HepG2 (cell line): ENCODE results near the gene SYCE1L. TPM values are rescaled to one million over a fixed set of nuclear protein-coding genes. Genes with fewer than 3 reads are reported as not detected.
A peak's percentile ranks its signal among the peaks of the same experiment; 100 is the strongest.

ENCODE experiments used
- ARNT2 ChIP-seq: sonication (generic); formaldehyde crosslinking; IDR thresholded peaks from 2 replicates; pipeline ENCODE4 v1.8.0; 2022; ENCODE audit warnings: mild to moderate bottlenecking, low read depth, missing genetic modification reagents, moderate library complexity
- FOXA1 ChIP-seq, 2 experiments: fragments of 450-650 bp in 1 of 2; sonication (generic) in 1 of 2; formaldehyde crosslinking in 1 of 2; IDR thresholded peaks; 2 replicates each; pipeline versions ENCODE4 v1.4.0 to v1.6.1; 2016 to 2020; ENCODE audit warnings: missing genetic modification reagents in 1 of 2
- HDAC1 ChIP-seq: sonication (generic); formaldehyde crosslinking; IDR thresholded peaks from 2 replicates; pipeline ENCODE4 v1.5.1; 2020; ENCODE audit warnings: mild to moderate bottlenecking, missing genetic modification reagents
- MAFK ChIP-seq, 2 experiments: IDR thresholded peaks in 1 of 2; conservative IDR thresholded peaks in 1 of 2; 2 replicates each; pipeline ENCODE4 v1.6.1; 2011; ENCODE audit warnings: improper control_type of control experiment in 2 of 2, low read length in 2 of 2
- MAZ ChIP-seq, 2 experiments: sonication (generic) in 1 of 2; formaldehyde crosslinking in 1 of 2; IDR thresholded peaks; 2 replicates each; pipeline versions ENCODE4 v1.5.0 to v1.6.1; 2012 to 2020; ENCODE audit warnings: low read depth in 2 of 2, mild to moderate bottlenecking in 2 of 2, borderline replicate concordance in 1 of 2, improper control_type of control experiment in 1 of 2, low read length in 1 of 2, missing genetic modification reagents in 1 of 2, moderate library complexity in 1 of 2
- MED13 ChIP-seq: sonication (generic); formaldehyde crosslinking; IDR thresholded peaks from 2 replicates; pipeline ENCODE4 v1.5.0; 2020; ENCODE audit warnings: missing genetic modification reagents
- RNF2 ChIP-seq: fragments of 450-650 bp; conservative IDR thresholded peaks from 2 replicates; pipeline ENCODE4 v1.6.1; 2016; ENCODE audit warnings: low read depth
- SMC3 ChIP-seq: IDR thresholded peaks from 2 replicates; pipeline ENCODE4 v1.6.1; 2011; ENCODE audit warnings: low read length, improper control_type of control experiment
- U2AF2 ChIP-seq: fragments of 200-400 bp; formaldehyde crosslinking; IDR thresholded peaks from 2 replicates; pipeline ENCODE4 v1.6.1; 2017; ENCODE audit warnings: low read depth, mild to moderate bottlenecking, low read length
- WIZ ChIP-seq: sonication (generic); formaldehyde crosslinking; IDR thresholded peaks from 2 replicates; pipeline ENCODE4 v1.5.1; 2020; ENCODE audit warnings: mild to moderate bottlenecking, missing genetic modification reagents
- YEATS4 ChIP-seq: sonication (generic); formaldehyde crosslinking; IDR thresholded peaks from 2 replicates; pipeline ENCODE4 v1.4.0; 2020; ENCODE audit warnings: missing genetic modification reagents, borderline replicate concordance
- ZBTB3 ChIP-seq: sonication (generic); formaldehyde crosslinking; IDR thresholded peaks from 2 replicates; pipeline ENCODE4 v1.4.0; 2020; ENCODE audit warnings: low read depth, mild to moderate bottlenecking, moderate library complexity, missing genetic modification reagents, borderline replicate concordance
- ZKSCAN1 ChIP-seq: fragments of 150-350 bp; IDR thresholded peaks from 2 replicates; pipeline ENCODE4 v1.6.1; 2014; ENCODE audit warnings: low read length
- ZNF430 ChIP-seq: sonication (generic); formaldehyde crosslinking; IDR thresholded peaks from 2 replicates; pipeline ENCODE4 v1.9.0; 2021; ENCODE audit warnings: mild to moderate bottlenecking, missing genetic modification reagents
- ZNF552 ChIP-seq: sonication (generic); formaldehyde crosslinking; IDR thresholded peaks from 2 replicates; pipeline ENCODE4 v1.9.0; 2022; ENCODE audit warnings: missing genetic modification reagents, mild to moderate bottlenecking, borderline replicate concordance
- ZNF652 ChIP-seq: IDR thresholded peaks from 2 replicates; pipeline ENCODE4 v1.6.1; 2016; ENCODE audit warnings: low read depth, borderline replicate concordance
- ZNF709 ChIP-seq: sonication (generic); formaldehyde crosslinking; IDR thresholded peaks from 2 replicates; pipeline ENCODE4 v1.5.0; 2020; ENCODE audit warnings: mild to moderate bottlenecking, missing genetic modification reagents
- polyA plus RNA-seq, 8 experiments: library from polyadenylated mRNA; depleted of rRNA in 3 of 8; stranded (reverse) in 7 of 8; unstranded in 1 of 8; fragments of >200 nt; fragmentation: Illumina TruSeq in 4 of 8; extraction: Trizol in 4 of 8; gene quantifications; 2 replicates each; pipeline versions ENCODE4 v1.2.1 to v1.2.3, GENCODE V29; 2011 to 2016; ENCODE audit warnings: low read depth in 4 of 8, missing spikeins in 1 of 8, mixed read lengths in 1 of 8; ENCODE audit not compliant: insufficient read depth in 1 of 8
- total RNA-seq, 5 experiments: library from RNA; depleted of rRNA; stranded (reverse); fragments of >200 nt; fragmentation: Illumina TruSeq; extraction: Trizol; gene quantifications; 2 replicates each; pipeline ENCODE4 v1.2.3, GENCODE V29; 2016; ENCODE audit warnings: low read depth in 1 of 5
- TF ChIP-seq, protein P1 (sequence below): IDR thresholded peaks from 2 replicates; pipeline ENCODE4 v1.6.1; 2018; ENCODE audit warnings: missing genetic modification reagents, mild to moderate bottlenecking, missing compliant biosample characterization
- TF ChIP-seq, protein P2 (sequence below): sonication (generic); formaldehyde crosslinking; IDR thresholded peaks from 2 replicates; pipeline ENCODE4 v1.4.0; 2020; ENCODE audit warnings: missing genetic modification reagents
- TF ChIP-seq, protein P3 (sequence below): sonication (generic); formaldehyde crosslinking; IDR thresholded peaks from 2 replicates; pipeline ENCODE4 v1.4.0; 2020; ENCODE audit warnings: mild to moderate bottlenecking, missing genetic modification reagents
- TF ChIP-seq, protein P4 (sequence below): sonication (generic); formaldehyde crosslinking; IDR thresholded peaks from 2 replicates; pipeline ENCODE4 v1.4.0; 2020; ENCODE audit warnings: missing genetic modification reagents

Gene SYCE1L
- total and polyA plus RNA-seq, 2 of the 13 experiments (the other 11 are each of a cell fraction or from before 2014, with no cell fraction given): 0.22 TPM; not detected in 1

DNA sequence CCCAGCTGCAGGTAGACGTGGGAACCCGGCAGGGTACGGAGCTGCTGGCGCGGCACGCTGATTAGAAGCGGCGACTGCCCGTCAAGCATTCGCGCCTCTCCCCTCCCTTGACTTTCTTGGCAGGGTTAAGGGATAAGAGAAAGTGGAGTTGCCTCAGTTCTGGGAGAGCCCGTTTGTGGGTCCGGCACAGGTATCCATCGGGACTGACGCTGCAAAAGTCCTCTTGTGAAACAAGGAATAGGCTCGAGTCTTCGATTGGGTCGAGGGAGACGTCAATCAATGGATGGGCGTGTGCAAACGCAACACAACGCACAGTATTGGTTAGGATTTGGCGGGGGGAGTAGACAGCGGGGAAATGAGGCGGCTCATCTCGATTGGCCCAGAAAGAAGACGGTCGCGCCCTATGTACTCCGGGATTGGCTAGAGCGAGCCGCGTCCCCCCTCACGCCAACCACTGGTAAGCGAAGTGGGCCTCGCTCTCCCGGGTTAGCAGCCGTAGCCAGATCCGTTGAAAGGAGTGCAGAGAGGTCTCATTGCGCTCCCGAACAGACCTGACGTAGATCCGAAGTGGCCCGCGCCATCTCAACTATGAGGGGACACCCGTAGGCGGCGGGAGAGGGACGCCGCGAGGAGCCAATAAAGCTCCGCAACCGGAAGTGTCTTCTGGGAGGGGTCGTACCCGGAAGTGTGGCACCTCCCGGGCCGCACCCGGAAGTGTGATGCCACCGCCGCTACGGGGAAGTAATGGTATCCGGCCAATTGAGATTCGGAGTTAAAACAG is 8.5 kb upstream of the SYCE1L start, which contains the start of gene MON1B (continued):
- TF ChIP-seq ZBTB3 (CRISPR knock-in tag) (no peak), MED13 (CRISPR knock-in tag) (no peak), ZNF430 (peak; percentile 83), ZNF709 (peak; percentile 68; the same call in 1 of the 2 replicates), ZNF652 (CRISPR knock-in tag) (no peak), U2AF2 (0 out of 2 replicates have a peak, but pooled peaks have one; percentile 53), SMC3 (0 out of 2 replicates have a peak, but pooled peaks have one; percentile 16), FOXA1 (IDR thresholded peaks at IDR 0.05) (no peak), FOXA1 (CRISPR knock-in tag; IDR thresholded peaks at IDR 0.05) (peak; percentile 55; the same call in 1 of the 2 replicates), MAFK (conservative IDR thresholded peaks at IDR 0.05 in 1 of 2, IDR thresholded peaks at IDR 0.05 in 1 of 2; ENCODE audit: low read length in 2 of 2) (peak; percentile 36 to 48; a peak in 2 of 4 replicates), RNF2 (0 out of 2 replicates have a peak, but pooled peaks have one; percentile 71), ARNT2 (CRISPR knock-in tag) (peak; percentile 64; the same call in 1 of the 2 replicates), ZNF552 (CRISPR knock-in tag) (peak; percentile 80; the same call in 1 of the 2 replicates), ZKSCAN1 (no peak), WIZ (0 out of 2 replicates have a peak, but pooled peaks have one; percentile 50), MAZ (IDR thresholded peaks at IDR 0.05; ENCODE audit: borderline replicate concordance, low read depth, low read length) (peak; percentile 82; the same call in 1 of the 2 replicates), MAZ (CRISPR knock-in tag; IDR thresholded peaks at IDR 0.05; ENCODE audit: low read depth) (no peak), YEATS4 (peak; percentile 92), HDAC1 (peak; percentile 94)
- TF ChIP-seq, protein P1, sequence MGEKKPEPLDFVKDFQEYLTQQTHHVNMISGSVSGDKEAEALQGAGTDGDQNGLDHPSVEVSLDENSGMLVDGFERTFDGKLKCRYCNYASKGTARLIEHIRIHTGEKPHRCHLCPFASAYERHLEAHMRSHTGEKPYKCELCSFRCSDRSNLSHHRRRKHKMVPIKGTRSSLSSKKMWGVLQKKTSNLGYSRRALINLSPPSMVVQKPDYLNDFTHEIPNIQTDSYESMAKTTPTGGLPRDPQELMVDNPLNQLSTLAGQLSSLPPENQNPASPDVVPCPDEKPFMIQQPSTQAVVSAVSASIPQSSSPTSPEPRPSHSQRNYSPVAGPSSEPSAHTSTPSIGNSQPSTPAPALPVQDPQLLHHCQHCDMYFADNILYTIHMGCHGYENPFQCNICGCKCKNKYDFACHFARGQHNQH: peak; percentile 30
- TF ChIP-seq, protein P2, sequence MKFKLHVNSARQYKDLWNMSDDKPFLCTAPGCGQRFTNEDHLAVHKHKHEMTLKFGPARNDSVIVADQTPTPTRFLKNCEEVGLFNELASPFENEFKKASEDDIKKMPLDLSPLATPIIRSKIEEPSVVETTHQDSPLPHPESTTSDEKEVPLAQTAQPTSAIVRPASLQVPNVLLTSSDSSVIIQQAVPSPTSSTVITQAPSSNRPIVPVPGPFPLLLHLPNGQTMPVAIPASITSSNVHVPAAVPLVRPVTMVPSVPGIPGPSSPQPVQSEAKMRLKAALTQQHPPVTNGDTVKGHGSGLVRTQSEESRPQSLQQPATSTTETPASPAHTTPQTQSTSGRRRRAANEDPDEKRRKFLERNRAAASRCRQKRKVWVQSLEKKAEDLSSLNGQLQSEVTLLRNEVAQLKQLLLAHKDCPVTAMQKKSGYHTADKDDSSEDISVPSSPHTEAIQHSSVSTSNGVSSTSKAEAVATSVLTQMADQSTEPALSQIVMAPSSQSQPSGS: peak; percentile 58; the same call in 1 of the 2 replicates
- TF ChIP-seq, protein P3, sequence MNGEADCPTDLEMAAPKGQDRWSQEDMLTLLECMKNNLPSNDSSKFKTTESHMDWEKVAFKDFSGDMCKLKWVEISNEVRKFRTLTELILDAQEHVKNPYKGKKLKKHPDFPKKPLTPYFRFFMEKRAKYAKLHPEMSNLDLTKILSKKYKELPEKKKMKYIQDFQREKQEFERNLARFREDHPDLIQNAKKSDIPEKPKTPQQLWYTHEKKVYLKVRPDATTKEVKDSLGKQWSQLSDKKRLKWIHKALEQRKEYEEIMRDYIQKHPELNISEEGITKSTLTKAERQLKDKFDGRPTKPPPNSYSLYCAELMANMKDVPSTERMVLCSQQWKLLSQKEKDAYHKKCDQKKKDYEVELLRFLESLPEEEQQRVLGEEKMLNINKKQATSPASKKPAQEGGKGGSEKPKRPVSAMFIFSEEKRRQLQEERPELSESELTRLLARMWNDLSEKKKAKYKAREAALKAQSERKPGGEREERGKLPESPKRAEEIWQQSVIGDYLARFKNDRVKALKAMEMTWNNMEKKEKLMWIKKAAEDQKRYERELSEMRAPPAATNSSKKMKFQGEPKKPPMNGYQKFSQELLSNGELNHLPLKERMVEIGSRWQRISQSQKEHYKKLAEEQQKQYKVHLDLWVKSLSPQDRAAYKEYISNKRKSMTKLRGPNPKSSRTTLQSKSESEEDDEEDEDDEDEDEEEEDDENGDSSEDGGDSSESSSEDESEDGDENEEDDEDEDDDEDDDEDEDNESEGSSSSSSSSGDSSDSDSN (CRISPR knock-in tag): peak; percentile 61
- TF ChIP-seq, protein P4, sequence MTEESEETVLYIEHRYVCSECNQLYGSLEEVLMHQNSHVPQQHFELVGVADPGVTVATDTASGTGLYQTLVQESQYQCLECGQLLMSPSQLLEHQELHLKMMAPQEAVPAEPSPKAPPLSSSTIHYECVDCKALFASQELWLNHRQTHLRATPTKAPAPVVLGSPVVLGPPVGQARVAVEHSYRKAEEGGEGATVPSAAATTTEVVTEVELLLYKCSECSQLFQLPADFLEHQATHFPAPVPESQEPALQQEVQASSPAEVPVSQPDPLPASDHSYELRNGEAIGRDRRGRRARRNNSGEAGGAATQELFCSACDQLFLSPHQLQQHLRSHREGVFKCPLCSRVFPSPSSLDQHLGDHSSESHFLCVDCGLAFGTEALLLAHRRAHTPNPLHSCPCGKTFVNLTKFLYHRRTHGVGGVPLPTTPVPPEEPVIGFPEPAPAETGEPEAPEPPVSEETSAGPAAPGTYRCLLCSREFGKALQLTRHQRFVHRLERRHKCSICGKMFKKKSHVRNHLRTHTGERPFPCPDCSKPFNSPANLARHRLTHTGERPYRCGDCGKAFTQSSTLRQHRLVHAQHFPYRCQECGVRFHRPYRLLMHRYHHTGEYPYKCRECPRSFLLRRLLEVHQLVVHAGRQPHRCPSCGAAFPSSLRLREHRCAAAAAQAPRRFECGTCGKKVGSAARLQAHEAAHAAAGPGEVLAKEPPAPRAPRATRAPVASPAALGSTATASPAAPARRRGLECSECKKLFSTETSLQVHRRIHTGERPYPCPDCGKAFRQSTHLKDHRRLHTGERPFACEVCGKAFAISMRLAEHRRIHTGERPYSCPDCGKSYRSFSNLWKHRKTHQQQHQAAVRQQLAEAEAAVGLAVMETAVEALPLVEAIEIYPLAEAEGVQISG (CRISPR knock-in tag): peak; percentile 78
